Tibial nerve (tissue), 4 donors: ENCODE measurements around the gene NFAT5. TPM values are rescaled to one million over a fixed set of nuclear protein-coding genes. Genes with fewer than 3 reads are reported as not detected.
"Not testable (repeated sequence)": the region's sequence is repeated elsewhere in the genome, so short reads cannot be mapped to it uniquely, and the experiment has no call there.

Source experiments
- DNase-seq, 2 donors: peaks; one replicate each; pipeline ENCODE4 v3.0.0-alpha.2; 2019; ENCODE audit warnings: low spot score in 2 of 2
- H3K27ac ChIP-seq, 4 donors: fragments of 200-600 bp; sonication (generic) in 3 of 4; one replicate each; pipeline ENCODE4 v1.5.1; 2017 to 2019; ENCODE audit warnings: mild to moderate bottlenecking in 1 of 4
- H3K27me3 ChIP-seq, 2 donors: fragments of 200-600 bp; sonication (generic) in 1 of 2; one replicate each; pipeline versions ENCODE4 v1.5.1 to v1.6.0; 2017 to 2019
- H3K36me3 ChIP-seq, 3 donors: fragments of 200-600 bp; sonication (generic); one replicate each; pipeline ENCODE4 v1.5.1; 2018 to 2019
- H3K4me1 ChIP-seq, 4 donors: fragments of 200-600 bp; sonication (generic) in 3 of 4; one replicate each; pipeline ENCODE4 v1.5.1; 2017 to 2019
- H3K4me3 ChIP-seq, 4 donors: fragments of 200-600 bp; sonication (generic) in 3 of 4; one replicate each; pipeline ENCODE4 v1.5.1; 2017 to 2019; ENCODE audit warnings: mild to moderate bottlenecking in 1 of 4, moderate library complexity in 1 of 4
- H3K9me3 ChIP-seq, 4 donors: fragments of 200-600 bp; sonication (generic) in 3 of 4; one replicate each; pipeline ENCODE4 v1.5.1; 2017 to 2019
- EP300 ChIP-seq, 2 donors: sonication (generic); formaldehyde crosslinking; IDR thresholded peaks; one replicate each; pipeline ENCODE4 v1.6.1; 2017; ENCODE audit warnings: antibody characterized with exemption in 2 of 2, mild to moderate bottlenecking in 1 of 2
- POLR2A ChIP-seq, 2 donors: fragments of 450-650 bp; IDR thresholded peaks; one replicate each; pipeline ENCODE4 v1.6.1; 2017; ENCODE audit warnings: antibody characterized with exemption in 2 of 2, mild to moderate bottlenecking in 2 of 2, moderate library complexity in 2 of 2
- WGBS, 2 donors: methylation state at CpG; one replicate each; pipeline ENCODE4 v1.1.5; 2018; 5-methylcytosine and 5-hydroxymethylcytosine counted together
- total RNA-seq, 4 donors: library from RNA; depleted of rRNA; stranded (reverse); fragments of >200 nt; gene quantifications; one replicate each; pipeline ENCODE4 v1.1.0, GENCODE V29; 2016
- TF ChIP-seq, protein P1 (sequence below), 5 experiments: fragments of 200-600 bp in 3 of 5; fragments of 450-650 bp in 2 of 5; sonication (generic) in 3 of 5; IDR thresholded peaks; one replicate each; pipeline ENCODE4 v1.5.1; 2016 to 2019; ENCODE audit warnings: antibody characterized with exemption in 5 of 5, mild to moderate bottlenecking in 3 of 5, moderate library complexity in 2 of 5

NFAT5 gene
- total RNA-seq, 4 donors from 2014 or later: 53.2 to 61.4 (median 57.5) TPM

DNA sequence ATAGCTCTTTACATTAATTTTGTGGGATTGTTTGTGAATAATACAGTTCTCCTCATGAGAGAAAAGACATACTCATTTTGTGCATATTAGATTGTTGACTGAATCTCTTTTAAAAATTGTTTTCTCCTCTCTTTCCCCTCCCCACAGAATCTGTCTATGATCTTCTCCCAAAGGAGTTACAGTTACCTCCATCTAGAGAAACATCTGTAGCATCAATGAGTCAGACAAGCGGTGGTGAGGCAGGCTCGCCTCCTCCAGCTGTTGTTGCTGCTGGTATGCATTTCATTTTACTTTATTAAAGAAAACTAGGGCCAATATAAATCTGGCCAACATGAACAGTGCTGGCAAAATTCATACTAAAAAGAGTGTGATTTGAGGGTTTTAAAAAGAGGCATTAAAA is 60.5 kb downstream of the NFAT5 start:
- H3K4me1 ChIP-seq: peaks cover 0 to 9% (median 0%) of the 10 kb centered on the region in 4 donors
- TF ChIP-seq EP300 (IDR thresholded peaks at IDR 0.05) (no peak), POLR2A (IDR thresholded peaks at IDR 0.05) (no peak)
- TF ChIP-seq, protein P1, sequence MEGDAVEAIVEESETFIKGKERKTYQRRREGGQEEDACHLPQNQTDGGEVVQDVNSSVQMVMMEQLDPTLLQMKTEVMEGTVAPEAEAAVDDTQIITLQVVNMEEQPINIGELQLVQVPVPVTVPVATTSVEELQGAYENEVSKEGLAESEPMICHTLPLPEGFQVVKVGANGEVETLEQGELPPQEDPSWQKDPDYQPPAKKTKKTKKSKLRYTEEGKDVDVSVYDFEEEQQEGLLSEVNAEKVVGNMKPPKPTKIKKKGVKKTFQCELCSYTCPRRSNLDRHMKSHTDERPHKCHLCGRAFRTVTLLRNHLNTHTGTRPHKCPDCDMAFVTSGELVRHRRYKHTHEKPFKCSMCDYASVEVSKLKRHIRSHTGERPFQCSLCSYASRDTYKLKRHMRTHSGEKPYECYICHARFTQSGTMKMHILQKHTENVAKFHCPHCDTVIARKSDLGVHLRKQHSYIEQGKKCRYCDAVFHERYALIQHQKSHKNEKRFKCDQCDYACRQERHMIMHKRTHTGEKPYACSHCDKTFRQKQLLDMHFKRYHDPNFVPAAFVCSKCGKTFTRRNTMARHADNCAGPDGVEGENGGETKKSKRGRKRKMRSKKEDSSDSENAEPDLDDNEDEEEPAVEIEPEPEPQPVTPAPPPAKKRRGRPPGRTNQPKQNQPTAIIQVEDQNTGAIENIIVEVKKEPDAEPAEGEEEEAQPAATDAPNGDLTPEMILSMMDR (IDR thresholded peaks at IDR 0.05): no peak
- H3K27me3 ChIP-seq: no peaks in the 10 kb centered on the region
- no peak for DNase-seq
- WGBS, 2 donors: 62 to 71% methylated on average over 2 of the region's 2 CpGs
- H3K36me3 ChIP-seq: peaks cover 0 to 28% (median 0%) of the 10 kb centered on the region in 3 donors
- H3K4me3 ChIP-seq: no peak overlapping the region
- H3K27ac ChIP-seq: no peak overlapping the region
- H3K9me3 ChIP-seq: no peaks in the 10 kb centered on the region

DNA sequence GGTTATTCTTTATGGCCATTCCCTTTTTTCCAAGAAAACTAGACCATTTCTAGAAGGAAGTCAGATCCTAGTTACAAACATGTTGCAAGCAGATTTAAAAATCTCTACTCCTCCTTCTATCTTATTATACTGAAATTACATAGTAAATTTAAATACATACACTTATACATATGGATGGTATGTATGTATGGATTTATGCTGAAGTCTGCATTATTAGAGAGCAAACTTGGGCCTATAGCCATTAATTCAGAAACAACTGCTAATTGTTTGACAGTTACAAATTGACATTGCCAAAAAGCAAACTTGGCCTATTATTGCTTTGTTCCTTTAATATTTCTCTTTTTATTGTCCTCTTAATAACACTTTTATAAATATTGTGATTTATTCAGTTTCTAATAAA is 67.1 kb downstream of the NFAT5 start:
- Histone ChIP-seq H3K9me3 (peaks cover 0 to 14% (median 0%) of the 10 kb centered on the region in 4 donors), H3K27ac (no peak overlapping the region), H3K4me1 (peaks cover 0 to 3% (median 0%) of the 10 kb centered on the region in 4 donors), H3K36me3 (peaks cover 0 to 50% (median 12%) of the 10 kb centered on the region in 3 donors), H3K4me3 (no peak overlapping the region), H3K27me3 (no peaks in the 10 kb centered on the region)
- DNase-seq: no peak
- TF ChIP-seq, protein P1 (IDR thresholded peaks at IDR 0.05): no peak
- TF ChIP-seq EP300 (IDR thresholded peaks at IDR 0.05) (no peak), POLR2A (IDR thresholded peaks at IDR 0.05) (no peak)

GRCh38 chr16:69633375-69633774 is 67.6 kb downstream of the NFAT5 start:
- H3K36me3 ChIP-seq: peaks cover 0 to 52% (median 12%) of the 10 kb centered on the region in 3 donors
- DNase-seq: no peak
- H3K27ac ChIP-seq: no peak overlapping the region
- H3K9me3 ChIP-seq: peaks cover 0 to 14% (median 0%) of the 10 kb centered on the region in 4 donors
- TF ChIP-seq POLR2A (IDR thresholded peaks at IDR 0.05): no peak
- TF ChIP-seq, protein P1 (IDR thresholded peaks at IDR 0.05): no peak
- TF ChIP-seq EP300 (IDR thresholded peaks at IDR 0.05): no peak
- peaks cover 0 to 3% (median 0%) of the 10 kb centered on the region in 4 donors for H3K4me1 ChIP-seq
- no peak overlapping the region for H3K4me3 ChIP-seq
- no peaks in the 10 kb centered on the region for H3K27me3 ChIP-seq

GRCh38 chr16:69636563-69637146 is 70.9 kb downstream of the NFAT5 start:
- not testable (repeated sequence) for H3K4me1 ChIP-seq, H3K4me3 ChIP-seq, DNase-seq, H3K27me3 ChIP-seq, H3K27ac ChIP-seq
- WGBS, 2 donors: 99 to 100% methylated on average over 3 of the region's 3 CpGs
- H3K36me3 ChIP-seq: peaks cover 0 to 32% (median 12%) of the 10 kb centered on the region in 3 donors
- H3K9me3 ChIP-seq: peaks cover 0 to 14% (median 0%) of the 10 kb centered on the region in 4 donors

GRCh38 chr16:69637206-69637865 is 71.6 kb downstream of the NFAT5 start:
- Histone ChIP-seq H3K36me3 (peaks cover 0 to 30% (median 12%) of the 10 kb centered on the region in 3 donors), H3K9me3 (peaks cover 0 to 14% (median 0%) of the 10 kb centered on the region in 4 donors)
- H3K27me3 ChIP-seq, H3K4me3 ChIP-seq, H3K27ac ChIP-seq, H3K4me1 ChIP-seq, DNase-seq: not testable (repeated sequence)
- 91 to 97% methylated on average over 3 of the region's 3 CpGs for WGBS, 2 donors

- not testable (repeated sequence) for H3K4me1 ChIP-seq, DNase-seq, H3K9me3 ChIP-seq, H3K27me3 ChIP-seq, H3K27ac ChIP-seq, H3K4me3 ChIP-seq
- WGBS, 2 donors: 93 to 98% methylated on average over 3 of the region's 3 CpGs
- peaks cover 0 to 21% (median 0%) of the 10 kb centered on the region in 3 donors for H3K36me3 ChIP-seq
Observed at GRCh38 chr16:69643997-69644396, 78.2 kb downstream of the NFAT5 start.
